Heart left ventricle (tissue), 16 donors: ENCODE data around the gene SPTBN4. TPM values are rescaled to one million over a fixed set of nuclear protein-coding genes. Genes with fewer than 3 reads are reported as not detected.
"Not testable (repeated sequence)": the region's sequence is repeated elsewhere in the genome, so short reads cannot be mapped to it uniquely, and the experiment has no call there.

ENCODE experiments used
- ATAC-seq, 4 donors: fragments of 200-7000 bp; cut with Tn5 transposase; one replicate each; pipeline ENCODE4 v1.9.1; 2020 to 2022; ENCODE audit warnings: moderate library complexity in 4 of 4, mild to moderate bottlenecking in 3 of 4, moderate number of reproducible peaks in 1 of 4
- DNase-seq, 5 donors: peaks; one replicate each; pipeline ENCODE4 v3.0.0-alpha.2; 2020
- H3K27ac ChIP-seq, 12 donors: fragments of 200-600 bp; sonication (generic) in 4 of 12; one replicate each; pipeline versions ENCODE4 v1.5.0 to v1.8.0; 2016 to 2022; ENCODE audit warnings: mild to moderate bottlenecking in 2 of 12
- H3K27me3 ChIP-seq, 9 donors: fragments of 200-600 bp; sonication (generic) in 2 of 9; one replicate each; pipeline versions ENCODE4 v1.5.1 to v1.8.0; 2016 to 2022; ENCODE audit warnings: mild to moderate bottlenecking in 3 of 9
- H3K36me3 ChIP-seq, 9 donors: fragments of 200-600 bp; sonication (generic) in 2 of 9; one replicate each; pipeline versions ENCODE4 v1.5.0 to v1.8.0; 2018 to 2022; ENCODE audit warnings: mild to moderate bottlenecking in 2 of 9
- H3K4me1 ChIP-seq, 12 donors: fragments of 200-600 bp; sonication (generic) in 4 of 12; one replicate each; pipeline versions ENCODE4 v1.5.0 to v1.8.0; 2016 to 2022; ENCODE audit warnings: mild to moderate bottlenecking in 3 of 12
- H3K4me3 ChIP-seq, 12 donors: fragments of 200-600 bp; sonication (generic) in 4 of 12; one replicate each; pipeline versions ENCODE4 v1.5.0 to v1.8.0; 2017 to 2022; ENCODE audit warnings: mild to moderate bottlenecking in 9 of 12, moderate library complexity in 4 of 12
- H3K9me3 ChIP-seq, 12 donors: fragments of 200-600 bp; sonication (generic) in 4 of 12; one replicate each; pipeline versions ENCODE4 v1.5.0 to v1.8.0; 2016 to 2022; ENCODE audit warnings: mild to moderate bottlenecking in 1 of 12
- CTCF ChIP-seq, 12 donors: fragments of 200-600 bp; sonication (generic) in 4 of 12; IDR thresholded peaks; one replicate each; pipeline versions ENCODE4 v1.5.0 to v1.8.0; 2018 to 2022; ENCODE audit warnings: antibody characterized with exemption in 12 of 12, mild to moderate bottlenecking in 5 of 12
- POLR2A ChIP-seq, 2 donors: fragments of 450-650 bp; IDR thresholded peaks; one replicate each; pipeline ENCODE4 v1.6.1; 2017; ENCODE audit warnings: antibody characterized with exemption in 2 of 2, mild to moderate bottlenecking in 2 of 2, moderate library complexity in 2 of 2
- WGBS, 4 donors: extraction: QIAGEN DNeasy Blood & Tissue Kit in 2 of 4; methylation state at CpG; one replicate each; pipeline versions ENCODE4 v1.1.5 to v1.1.7; 2013 to 2018; 5-methylcytosine and 5-hydroxymethylcytosine counted together
- intact Hi-C, 10 donors: fragments of 100-400 bp; cut with DNase I; formaldehyde crosslinking; loops; one replicate each; pipeline versions ENCODE4 v1.11.1 to v1.14.2; 2022
- polyA plus RNA-seq, 2 donors: library from polyadenylated mRNA; stranded (reverse); fragments of 200-250 nt; gene quantifications; one replicate each; pipeline ENCODE4 v1.2.3, GENCODE V29; 2013
- total RNA-seq, 9 donors: library from RNA; depleted of rRNA in 2 of 9; stranded (reverse); fragments of >200 nt in 2 of 9; fragmentation: NEBNext Ultra II Directional in 3 of 9; extraction: Animal tissue kit (Norgen Biotek cat#: 25700) in 3 of 9; gene quantifications; one replicate each; pipeline versions ENCODE4 v1.1.0 to v1.2.4, GENCODE V29; 2016 to 2023
- donor health status: ischemic (EF 13 %, LVEDD 7.1; RV severe dilation, severe dysfunction).
- donor health status: healthy with polysubstance abuse.
- donor health status: DM: no; HTN: yes; CAD: no.
- donor health status: DM: no; HTN: no; CAD: no.
- donor health status: ischemic (EF 25% LVEDD 6.9; RV normal size, moderate dysfunction).
- donor health status: ischemic (EF 25% LVEDD 5.7; RV mildly dilated, moderate dysfunction).
- donor health status: healthy.
- donor health status: DM: yes; HTN: yes; CAD: no.
- donor health status: ischemic (EF 35%, LVEDD 5.7; RV mildly dilated, moderate dysfunction).
- donor health status: nonischemic (EF 11% LVEDD 7.7; RV severe dilation, severe dysfunction).
- donor health status: DM: yes; HTN: yes; CAD: no.
- donor health status: PGD.
- donor health status: ischemic (EF 29% LVEDD 5.4; RV normal size, mild dysfunction).
- donor health status: nonischemic (EF 23%, LVEDD 6.1; RV moderate dilation, normal function).

SPTBN4 gene
- total and polyA plus RNA-seq, 11 donors: 1.9 to 8.7 (median 4.2) TPM

GRCh38 chr19:40453151-40453735, 13.6 kb upstream of the SPTBN4 start:
- intact Hi-C loops: no loop called here
- Histone ChIP-seq H3K36me3 (peaks cover 0 to 65% (median 38%) of the 10 kb centered on the region in 9 donors), H3K9me3 (no peaks in the 10 kb centered on the region), H3K4me1 (no peaks in the 10 kb centered on the region), H3K27ac (no peak overlapping the region), H3K4me3 (no peak overlapping the region), H3K27me3 (no peaks in the 10 kb centered on the region)
- DNase-seq: no peak
- ATAC-seq: no peak
- 85 to 89% (median 87%) methylated on average over 5 of the region's 5 CpGs for WGBS, 4 donors
- TF ChIP-seq CTCF (IDR thresholded peaks at IDR 0.05) (no peak), POLR2A (IDR thresholded peaks at IDR 0.05) (no peak)

- H3K27me3 ChIP-seq, ATAC-seq, H3K4me3 ChIP-seq, H3K27ac ChIP-seq, H3K4me1 ChIP-seq, intact Hi-C loops, DNase-seq, H3K9me3 ChIP-seq: not testable (repeated sequence)
- WGBS, 4 donors: 94 to 99% (median 96%) methylated on average over 6 of the region's 6 CpGs
- peaks cover 0 to 60% (median 35%) of the 10 kb centered on the region in 9 donors for H3K36me3 ChIP-seq
Measured at GRCh38 chr19:40453943-40454342, 12.9 kb upstream of the SPTBN4 start.

GRCh38 chr19:40457048-40457447, 9.8 kb upstream of the SPTBN4 start:
- ATAC-seq: no peak
- peaks cover 0 to 47% (median 24%) of the 10 kb centered on the region in 9 donors for H3K36me3 ChIP-seq
- no peak overlapping the region for H3K4me3 ChIP-seq
- DNase-seq: no peak
- WGBS, 4 donors: 82 to 96% (median 92%) methylated on average over 5 of the region's 5 CpGs
- H3K27ac ChIP-seq: no peak overlapping the region
- H3K9me3 ChIP-seq: no peaks in the 10 kb centered on the region
- H3K27me3 ChIP-seq: no peaks in the 10 kb centered on the region
- TF ChIP-seq POLR2A (IDR thresholded peaks at IDR 0.05) (no peak), CTCF (IDR thresholded peaks at IDR 0.05) (no peak)
- H3K4me1 ChIP-seq: peaks cover 0 to 15% (median 0%) of the 10 kb centered on the region in 12 donors
- intact Hi-C loops: no loop called here

- no peak for ATAC-seq
- 87 to 92% (median 89%) methylated on average over 9 to 27 of the region's 27 CpGs for WGBS, 4 donors
- intact Hi-C loops: no loop called here
Measured at GRCh38 chr19:40457953-40458596, 8.7 kb upstream of the SPTBN4 start.

More at GRCh38 chr19:40457953-40458596, 8.7 kb upstream of the SPTBN4 start:
- peaks cover 0 to 23% (median 0%) of the 10 kb centered on the region in 12 donors for H3K4me1 ChIP-seq
- no peak overlapping the region for H3K4me3 ChIP-seq
- H3K36me3 ChIP-seq: peaks cover 0 to 43% (median 24%) of the 10 kb centered on the region in 9 donors
- H3K27me3 ChIP-seq: no peaks in the 10 kb centered on the region
- no peak overlapping the region for H3K27ac ChIP-seq
- DNase-seq: no peak
- TF ChIP-seq POLR2A (IDR thresholded peaks at IDR 0.05): no peak
- TF ChIP-seq CTCF (IDR thresholded peaks at IDR 0.05): no peak
- no peaks in the 10 kb centered on the region for H3K9me3 ChIP-seq
